ENCODE data around the gene CFAP126. TPM values are rescaled to one million over a fixed set of nuclear protein-coding genes. Genes with fewer than 3 reads are reported as not detected.

Gene CFAP126
- polyA plus RNA-seq, 2 donors = not detected

Other genes with a start within 250 kb of the CFAP126 start
- 100 to 1,000 TPM; 116 to 186 TPM for gene PFDN2, start 249.8 kb downstream of the CFAP126 start, polyA plus RNA-seq
- gene NIT1, start 249.8 kb downstream of the CFAP126 start, polyA plus RNA-seq = 10 to 100 TPM; 28.0 to 28.5 TPM
- 10 to 100 TPM; 15.5 to 24.4 TPM for gene DEDD, start 235.2 kb downstream of the CFAP126 start, polyA plus RNA-seq
- 100 to 1,000 TPM in 1 of 2 donors, 10 to 100 TPM in 1; 94.3 to 132 TPM for gene UFC1, start 213.9 kb downstream of the CFAP126 start, polyA plus RNA-seq
- 10 to 100 TPM; 16.5 to 22.9 TPM for gene USP21, start 208.4 kb downstream of the CFAP126 start, polyA plus RNA-seq
- gene PPOX, start 201.4 kb downstream of the CFAP126 start, polyA plus RNA-seq = 10 to 100 TPM; 11.7 to 29.6 TPM
- 10 to 100 TPM; 18.3 to 18.8 TPM for gene B4GALT3, start 190.4 kb downstream of the CFAP126 start, polyA plus RNA-seq
- 1 to 10 TPM in 1 of 2 donors, under 1 TPM in 1; 0.82 to 1.1 TPM for gene ADAMTS4, start 168.8 kb downstream of the CFAP126 start, polyA plus RNA-seq
- 10 to 100 TPM; 27.8 to 76.0 TPM for gene NDUFS2, start 165.5 kb downstream of the CFAP126 start, polyA plus RNA-seq
- 10 to 100 TPM; 10.0 to 14.0 TPM for gene FCER1G, start 152.6 kb downstream of the CFAP126 start, polyA plus RNA-seq
- gene APOA2, start 144.2 kb downstream of the CFAP126 start, polyA plus RNA-seq = not detected
- 10 to 100 TPM in 1 of 2 donors, 1 to 10 TPM in 1; 8.0 to 10.5 TPM for gene TOMM40L, start 141.8 kb downstream of the CFAP126 start, polyA plus RNA-seq
- under 1 TPM in 1 of 2 donors, not detected in 1; 0.07 TPM for gene NR1I3, start 129.7 kb downstream of the CFAP126 start, polyA plus RNA-seq
- 10 to 100 TPM in 1 of 2 donors, 1 to 10 TPM in 1; 10.0 to 16.2 TPM for gene PCP4L1, start 109.1 kb downstream of the CFAP126 start, polyA plus RNA-seq
- gene MPZ, start 57.9 kb downstream of the CFAP126 start, polyA plus RNA-seq = 1 to 10 TPM; 1.4 to 1.6 TPM
- 100 to 1,000 TPM in 1 of 2 donors, 10 to 100 TPM in 1; 40.6 to 148 TPM for gene SDHC, start 53.5 kb downstream of the CFAP126 start, polyA plus RNA-seq
- gene FCGR2A, start 137.6 kb upstream of the CFAP126 start, polyA plus RNA-seq = 1 to 10 TPM; 2.2 to 2.3 TPM
- gene HSPA6, start 156.7 kb upstream of the CFAP126 start, polyA plus RNA-seq = 1 to 10 TPM in 1 of 2 donors, under 1 TPM in 1; 0.79 to 1.2 TPM
- 1 to 10 TPM in 1 of 2 donors, under 1 TPM in 1; 0.57 to 1.0 TPM for gene FCGR3A, start 181.9 kb upstream of the CFAP126 start, polyA plus RNA-seq